WTC11 (cell line): ENCODE measurements around the gene HIC1. TPM values are rescaled to one million over a fixed set of nuclear protein-coding genes. Genes with fewer than 3 reads are reported as not detected.

Experiments used
- ATAC-seq: fragments of 200-7000 bp; cut with Tn5 transposase; 2 replicates; pipeline ENCODE4 v1.10.0; 2021; ENCODE audit warnings: mild to moderate bottlenecking, moderate library complexity
- CTCF ChIA-PET: fragments of 300-600 bp; sonication (Branson Sonifier 250); formaldehyde crosslinking; loops from one replicate; lab custom pipeline; 2021; ENCODE audit warnings: antibody characterized with exemption; lab: Charles Lee
- POLR2A ChIA-PET: fragments of 350-600 bp; sonication (Branson Sonifier 250); formaldehyde crosslinking; loops from one replicate; lab custom pipeline; 2021; ENCODE audit warnings: antibody characterized with exemption; lab: Charles Lee
- DNase-seq: peaks from one replicate; pipeline ENCODE4 v3.0.0; 2021; ENCODE audit warnings: low spot score
- H3K27ac Mint-ChIP-seq: 2 replicates; pipeline ENCODE4 v1.8.0; 2021; ENCODE audit warnings: mixed read lengths
- H3K27me3 Mint-ChIP-seq: 2 replicates; pipeline ENCODE4 v1.8.0; 2021; ENCODE audit warnings: low read depth, mild to moderate bottlenecking, moderate library complexity, mixed read lengths
- H3K36me3 Mint-ChIP-seq: 2 replicates; pipeline ENCODE4 v1.8.0; 2021; ENCODE audit warnings: mixed read lengths
- H3K4me1 Mint-ChIP-seq: 2 replicates; pipeline ENCODE4 v1.8.0; 2022; ENCODE audit warnings: mixed read lengths
- H3K4me3 Mint-ChIP-seq: 2 replicates; pipeline ENCODE4 v1.8.0; 2021; ENCODE audit warnings: mild to moderate bottlenecking, moderate library complexity, mixed read lengths
- H3K9me3 Mint-ChIP-seq: 2 replicates; pipeline ENCODE4 v1.8.0; 2021; ENCODE audit warnings: mixed read lengths
- ELF4 ChIP-seq: sonication (generic); formaldehyde crosslinking; IDR thresholded peaks from 2 replicates; pipeline ENCODE4 v1.8.1; 2022; ENCODE audit warnings: low read depth, mild to moderate bottlenecking, moderate library complexity, missing genetic modification reagents
- ESRRA ChIP-seq: sonication (generic); formaldehyde crosslinking; IDR thresholded peaks from 2 replicates; pipeline ENCODE4 v1.8.1; 2022; ENCODE audit warnings: mild to moderate bottlenecking, missing genetic modification reagents, borderline replicate concordance
- ETV6 ChIP-seq: sonication (generic); formaldehyde crosslinking; IDR thresholded peaks from 2 replicates; pipeline ENCODE4 v1.8.1; 2022; ENCODE audit warnings: mild to moderate bottlenecking, missing genetic modification reagents
- FOXK1 ChIP-seq: sonication (generic); formaldehyde crosslinking; IDR thresholded peaks from 2 replicates; pipeline ENCODE4 v1.8.0; 2022; ENCODE audit warnings: mild to moderate bottlenecking, moderate library complexity, missing genetic modification reagents
- GTF2I ChIP-seq: fragments of 250-450 bp; sonication (Bioruptor Pico); conservative IDR thresholded peaks from 2 replicates; pipeline ENCODE4 v1.4.0; 2021; ENCODE audit warnings: mild to moderate bottlenecking
- IRF2 ChIP-seq: sonication (generic); formaldehyde crosslinking; IDR thresholded peaks from 2 replicates; pipeline ENCODE4 v1.8.0; 2022; ENCODE audit warnings: low read depth, missing genetic modification reagents, borderline replicate concordance
- JUN ChIP-seq: sonication (generic); formaldehyde crosslinking; IDR thresholded peaks from 2 replicates; pipeline ENCODE4 v1.8.0; 2023; ENCODE audit warnings: mild to moderate bottlenecking, missing genetic modification reagents
- KAT7 ChIP-seq: sonication (generic); formaldehyde crosslinking; IDR thresholded peaks from 2 replicates; pipeline ENCODE4 v1.8.1; 2023; ENCODE audit warnings: missing genetic modification reagents, mild to moderate bottlenecking, borderline replicate concordance
- NFYB ChIP-seq: sonication (generic); formaldehyde crosslinking; conservative IDR thresholded peaks from 2 replicates; pipeline ENCODE4 v1.8.0; 2022; ENCODE audit warnings: low read depth, missing genetic modification reagents
- OVOL2 ChIP-seq: fragments of 250-450 bp; sonication (Bioruptor Pico); IDR thresholded peaks from 2 replicates; pipeline ENCODE4 v1.9.0; 2021; ENCODE audit warnings: mild to moderate bottlenecking, borderline replicate concordance
- SMAD4 ChIP-seq: sonication (generic); formaldehyde crosslinking; IDR thresholded peaks from 2 replicates; pipeline ENCODE4 v1.8.0; 2022; ENCODE audit warnings: mild to moderate bottlenecking, missing genetic modification reagents
- TCF7 ChIP-seq: sonication (generic); formaldehyde crosslinking; IDR thresholded peaks from 2 replicates; pipeline ENCODE4 v1.8.0; 2022; ENCODE audit warnings: mild to moderate bottlenecking, low read depth, missing genetic modification reagents, moderate library complexity
- ZNF219 ChIP-seq: sonication (generic); formaldehyde crosslinking; IDR thresholded peaks from 2 replicates; pipeline ENCODE4 v1.8.0; 2023; ENCODE audit warnings: missing genetic modification reagents, mild to moderate bottlenecking, borderline replicate concordance
- ZNF416 ChIP-seq: fragments of 250-450 bp; sonication (Bioruptor Pico); IDR thresholded peaks from 2 replicates; pipeline ENCODE4 v1.9.0; 2021; ENCODE audit warnings: mild to moderate bottlenecking, inconsistent platforms
- total RNA-seq: library from RNA; stranded (reverse); gene quantifications from 3 replicates; pipeline ENCODE4 v1.2.3, GENCODE V29; 2021
- TF ChIP-seq, protein P1 (sequence below): sonication (generic); formaldehyde crosslinking; IDR thresholded peaks from 2 replicates; pipeline ENCODE4 v1.8.0; 2023; ENCODE audit warnings: missing genetic modification reagents, mild to moderate bottlenecking, borderline replicate concordance
- TF ChIP-seq, protein P2 (sequence below): sonication (generic); formaldehyde crosslinking; IDR thresholded peaks from 2 replicates; pipeline ENCODE4 v1.8.1; 2022; ENCODE audit warnings: mild to moderate bottlenecking, moderate library complexity, missing genetic modification reagents
- TF ChIP-seq, protein P3 (sequence below): fragments of 250-450 bp; sonication (Bioruptor Pico); IDR thresholded peaks from 2 replicates; pipeline ENCODE4 v1.9.0; 2021; ENCODE audit warnings: mild to moderate bottlenecking

HIC1 gene
- total RNA-seq, 1 experiment from 2014 or later = 0.37 TPM

DNA sequence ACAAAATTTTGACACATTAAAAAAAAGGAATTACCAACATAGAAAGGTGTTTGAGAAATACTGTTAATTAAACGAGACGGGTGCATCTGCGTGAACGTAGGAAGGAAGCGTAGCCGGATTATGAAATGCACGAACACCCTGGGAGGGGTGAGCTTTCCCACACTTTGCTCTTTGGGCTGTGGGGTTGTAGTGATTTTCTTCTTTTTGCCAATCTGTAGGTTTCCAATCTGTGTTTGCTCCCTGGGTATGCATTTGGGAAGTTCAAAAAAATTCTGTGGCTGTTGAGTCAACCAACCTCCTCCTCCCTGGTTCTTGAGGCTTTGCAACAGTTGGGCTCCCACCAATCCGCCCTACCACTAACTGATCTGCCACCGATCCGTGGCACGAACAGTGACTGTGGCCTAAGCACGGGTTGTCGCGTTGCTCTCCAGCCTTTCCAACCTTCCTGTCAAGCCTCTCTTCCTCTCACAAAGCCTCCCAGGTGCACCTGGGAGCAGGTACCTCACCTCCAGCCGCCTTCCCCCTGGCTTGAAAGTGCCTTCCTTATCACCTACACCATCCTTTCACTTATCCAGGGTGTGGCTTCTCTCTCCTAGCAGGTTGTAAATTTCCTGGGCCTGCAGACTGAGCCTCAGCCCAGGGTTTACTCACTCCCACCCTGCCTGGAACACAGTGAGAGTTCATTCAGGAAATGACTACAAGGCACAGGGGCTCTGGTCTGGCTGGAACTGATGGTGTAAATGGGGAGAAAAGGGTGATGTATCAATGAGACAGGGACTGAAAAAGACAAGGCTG is 46.4 kb upstream of the HIC1 start:
- no peak for DNase-seq
- no peak overlapping the region for H3K27ac Mint-ChIP-seq
- TF ChIP-seq ETV6 (CRISPR knock-in tag) = no peak
- no peak for TF ChIP-seq SMAD4 (CRISPR knock-in tag)
- no peak for TF ChIP-seq FOXK1 (CRISPR knock-in tag)
- no peak for TF ChIP-seq OVOL2 (CRISPR knock-in tag)
- no peak for TF ChIP-seq ZNF416
- TF ChIP-seq NFYB = no peak
- TF ChIP-seq KAT7 = no peak
- TF ChIP-seq, protein P1, sequence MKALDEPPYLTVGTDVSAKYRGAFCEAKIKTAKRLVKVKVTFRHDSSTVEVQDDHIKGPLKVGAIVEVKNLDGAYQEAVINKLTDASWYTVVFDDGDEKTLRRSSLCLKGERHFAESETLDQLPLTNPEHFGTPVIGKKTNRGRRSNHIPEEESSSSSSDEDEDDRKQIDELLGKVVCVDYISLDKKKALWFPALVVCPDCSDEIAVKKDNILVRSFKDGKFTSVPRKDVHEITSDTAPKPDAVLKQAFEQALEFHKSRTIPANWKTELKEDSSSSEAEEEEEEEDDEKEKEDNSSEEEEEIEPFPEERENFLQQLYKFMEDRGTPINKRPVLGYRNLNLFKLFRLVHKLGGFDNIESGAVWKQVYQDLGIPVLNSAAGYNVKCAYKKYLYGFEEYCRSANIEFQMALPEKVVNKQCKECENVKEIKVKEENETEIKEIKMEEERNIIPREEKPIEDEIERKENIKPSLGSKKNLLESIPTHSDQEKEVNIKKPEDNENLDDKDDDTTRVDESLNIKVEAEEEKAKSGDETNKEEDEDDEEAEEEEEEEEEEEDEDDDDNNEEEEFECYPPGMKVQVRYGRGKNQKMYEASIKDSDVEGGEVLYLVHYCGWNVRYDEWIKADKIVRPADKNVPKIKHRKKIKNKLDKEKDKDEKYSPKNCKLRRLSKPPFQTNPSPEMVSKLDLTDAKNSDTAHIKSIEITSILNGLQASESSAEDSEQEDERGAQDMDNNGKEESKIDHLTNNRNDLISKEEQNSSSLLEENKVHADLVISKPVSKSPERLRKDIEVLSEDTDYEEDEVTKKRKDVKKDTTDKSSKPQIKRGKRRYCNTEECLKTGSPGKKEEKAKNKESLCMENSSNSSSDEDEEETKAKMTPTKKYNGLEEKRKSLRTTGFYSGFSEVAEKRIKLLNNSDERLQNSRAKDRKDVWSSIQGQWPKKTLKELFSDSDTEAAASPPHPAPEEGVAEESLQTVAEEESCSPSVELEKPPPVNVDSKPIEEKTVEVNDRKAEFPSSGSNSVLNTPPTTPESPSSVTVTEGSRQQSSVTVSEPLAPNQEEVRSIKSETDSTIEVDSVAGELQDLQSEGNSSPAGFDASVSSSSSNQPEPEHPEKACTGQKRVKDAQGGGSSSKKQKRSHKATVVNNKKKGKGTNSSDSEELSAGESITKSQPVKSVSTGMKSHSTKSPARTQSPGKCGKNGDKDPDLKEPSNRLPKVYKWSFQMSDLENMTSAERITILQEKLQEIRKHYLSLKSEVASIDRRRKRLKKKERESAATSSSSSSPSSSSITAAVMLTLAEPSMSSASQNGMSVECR (CRISPR knock-in tag) = no peak
- no peak for TF ChIP-seq ESRRA (CRISPR knock-in tag)
- TF ChIP-seq, protein P2, sequence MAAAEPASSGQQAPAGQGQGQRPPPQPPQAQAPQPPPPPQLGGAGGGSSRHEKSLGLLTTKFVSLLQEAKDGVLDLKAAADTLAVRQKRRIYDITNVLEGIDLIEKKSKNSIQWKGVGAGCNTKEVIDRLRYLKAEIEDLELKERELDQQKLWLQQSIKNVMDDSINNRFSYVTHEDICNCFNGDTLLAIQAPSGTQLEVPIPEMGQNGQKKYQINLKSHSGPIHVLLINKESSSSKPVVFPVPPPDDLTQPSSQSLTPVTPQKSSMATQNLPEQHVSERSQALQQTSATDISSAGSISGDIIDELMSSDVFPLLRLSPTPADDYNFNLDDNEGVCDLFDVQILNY (CRISPR knock-in tag) = no peak
- no peak for TF ChIP-seq GTF2I (CRISPR knock-in tag)
- TF ChIP-seq ELF4 (CRISPR knock-in tag) = no peak
- no peak for TF ChIP-seq IRF2 (CRISPR knock-in tag)
- no peak for TF ChIP-seq TCF7 (CRISPR knock-in tag)
- no peak for TF ChIP-seq JUN
- TF ChIP-seq ZNF219 = no peak
- POLR2A ChIA-PET = no interaction called here
- no peaks in the 10 kb centered on the region for H3K9me3 Mint-ChIP-seq
- no peaks in the 10 kb centered on the region for H3K36me3 Mint-ChIP-seq
- no peak for ATAC-seq
- CTCF ChIA-PET = no interaction called here
- peaks cover 19% of the 10 kb centered on the region for H3K4me1 Mint-ChIP-seq
- peaks cover 15% of the 10 kb centered on the region for H3K27me3 Mint-ChIP-seq
- H3K4me3 Mint-ChIP-seq = no peak overlapping the region

DNA sequence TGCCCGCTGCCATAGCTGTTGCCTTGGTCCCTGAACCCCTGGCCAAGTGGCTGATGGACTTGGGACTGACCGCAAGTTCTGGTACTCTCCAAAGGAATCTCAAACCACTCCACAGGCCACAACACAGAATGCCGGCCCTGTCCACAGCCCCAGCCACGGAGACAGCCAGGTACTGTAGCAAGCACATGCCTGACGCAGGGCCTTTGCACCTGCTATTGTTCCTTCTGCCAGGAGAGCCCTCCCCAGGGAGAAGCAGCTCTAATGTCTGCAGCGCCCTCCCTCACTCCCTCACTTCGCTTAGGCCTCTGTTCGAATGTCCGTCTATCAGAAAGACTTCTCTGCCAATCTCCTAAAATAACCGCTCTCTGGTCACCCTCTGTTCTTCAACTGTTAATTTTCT is 45.2 kb upstream of the HIC1 start:
- ChIA-PET POLR2A (no interaction called here), CTCF (no interaction called here)
- TF ChIP-seq, protein P3, sequence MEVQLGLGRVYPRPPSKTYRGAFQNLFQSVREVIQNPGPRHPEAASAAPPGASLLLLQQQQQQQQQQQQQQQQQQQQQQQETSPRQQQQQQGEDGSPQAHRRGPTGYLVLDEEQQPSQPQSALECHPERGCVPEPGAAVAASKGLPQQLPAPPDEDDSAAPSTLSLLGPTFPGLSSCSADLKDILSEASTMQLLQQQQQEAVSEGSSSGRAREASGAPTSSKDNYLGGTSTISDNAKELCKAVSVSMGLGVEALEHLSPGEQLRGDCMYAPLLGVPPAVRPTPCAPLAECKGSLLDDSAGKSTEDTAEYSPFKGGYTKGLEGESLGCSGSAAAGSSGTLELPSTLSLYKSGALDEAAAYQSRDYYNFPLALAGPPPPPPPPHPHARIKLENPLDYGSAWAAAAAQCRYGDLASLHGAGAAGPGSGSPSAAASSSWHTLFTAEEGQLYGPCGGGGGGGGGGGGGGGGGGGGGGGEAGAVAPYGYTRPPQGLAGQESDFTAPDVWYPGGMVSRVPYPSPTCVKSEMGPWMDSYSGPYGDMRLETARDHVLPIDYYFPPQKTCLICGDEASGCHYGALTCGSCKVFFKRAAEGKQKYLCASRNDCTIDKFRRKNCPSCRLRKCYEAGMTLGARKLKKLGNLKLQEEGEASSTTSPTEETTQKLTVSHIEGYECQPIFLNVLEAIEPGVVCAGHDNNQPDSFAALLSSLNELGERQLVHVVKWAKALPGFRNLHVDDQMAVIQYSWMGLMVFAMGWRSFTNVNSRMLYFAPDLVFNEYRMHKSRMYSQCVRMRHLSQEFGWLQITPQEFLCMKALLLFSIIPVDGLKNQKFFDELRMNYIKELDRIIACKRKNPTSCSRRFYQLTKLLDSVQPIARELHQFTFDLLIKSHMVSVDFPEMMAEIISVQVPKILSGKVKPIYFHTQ (CRISPR knock-in tag) = no peak
- Mint-ChIP-seq H3K9me3 (no peaks in the 10 kb centered on the region), H3K36me3 (no peaks in the 10 kb centered on the region), H3K27ac (no peak overlapping the region), H3K4me1 (peaks cover 19% of the 10 kb centered on the region), H3K4me3 (no peak overlapping the region), H3K27me3 (peaks cover 25% of the 10 kb centered on the region)
- DNase-seq = no peak
- no peak for ATAC-seq
